ENCODE measurements around the gene MSMB. TPM values are rescaled to one million over a fixed set of nuclear protein-coding genes. Genes with fewer than 3 reads are reported as not detected.

Gene MSMB
- polyA plus RNA-seq, 1 of the 3 experiments (the other 2 are of a cell fraction) = not detected

GRCh38 chr10:46084321-46085165 is 38.5 kb upstream of the MSMB start:
- H2AFZ ChIP-seq (ENCODE audit: low read depth) = no peak overlapping the region
- no peaks in the 10 kb centered on the region for H3K4me1 ChIP-seq (ENCODE audit: control insufficient read depth in 1 of 2, insufficient read depth in 2 of 2, low read depth in 1 of 2, low read length in 1 of 2)
- no peak overlapping the region for H3K9ac ChIP-seq
- ChIA-PET CTCF (no interaction called here), POLR2A (no interaction called here)
- H3K36me3 ChIP-seq (replicated peaks in 1 of 2; ENCODE audit: control insufficient read depth in 1 of 2, insufficient read depth in 2 of 2, low read length in 1 of 2) = no peaks in the 10 kb centered on the region
- no peaks in the 10 kb centered on the region for H3K9me3 ChIP-seq
- no peak for TF ChIP-seq NFIC (IDR thresholded peaks at IDR 0.05; ENCODE audit: borderline replicate concordance)
- no peak for TF ChIP-seq EP300 (IDR thresholded peaks at IDR 0.05; ENCODE audit: borderline replicate concordance in 1 of 2, low read depth in 1 of 2, low read length in 1 of 2)
- TF ChIP-seq ZBTB33 (IDR thresholded peaks at IDR 0.05; ENCODE audit: borderline replicate concordance, low read depth) = no peak
- TF ChIP-seq TAF1 (IDR thresholded peaks at IDR 0.05; ENCODE audit: borderline replicate concordance, low read depth, low read length) = no peak
- TF ChIP-seq JUND (IDR thresholded peaks at IDR 0.05) = no peak
- TF ChIP-seq IRF3 (IDR thresholded peaks at IDR 0.05; ENCODE audit: low read depth, low read length) = no peak
- no peak for TF ChIP-seq TCF12 (IDR thresholded peaks at IDR 0.05)
- no peak for TF ChIP-seq FOXJ3 (CRISPR knock-in tag; IDR thresholded peaks at IDR 0.05)
- TF ChIP-seq USF1 (IDR thresholded peaks at IDR 0.05; ENCODE audit: borderline replicate concordance, low read depth) = no peak
- no peak for TF ChIP-seq USF2 (IDR thresholded peaks at IDR 0.05; ENCODE audit: borderline replicate concordance, low read depth, low read length)
- no peak overlapping the region for H3K4me2 ChIP-seq
- no peaks in the 10 kb centered on the region for H3K9me2 ChIP-seq
- H3K79me2 ChIP-seq (ENCODE audit: insufficient read depth) = no peaks in the 10 kb centered on the region
- no peak overlapping the region for H3K27ac ChIP-seq (ENCODE audit: low read depth in 2 of 2, low read length in 1 of 2)
- no peak for DNase-seq
- no peaks in the 10 kb centered on the region for H4K20me1 ChIP-seq (ENCODE audit: insufficient read depth)
- no peak overlapping the region for H3K4me3 ChIP-seq (ENCODE audit: low read depth in 2 of 2, low read length in 1 of 2)
- 42% methylated on average over 9 of the region's 12 CpGs for WGBS (ENCODE audit: low lambda C conversion rate)
- no peaks in the 10 kb centered on the region for H3F3A ChIP-seq (replicated peaks; ENCODE audit: insufficient read depth)
- no peaks in the 10 kb centered on the region for H3K27me3 ChIP-seq (ENCODE audit: insufficient read depth)

GRCh38 chr10:46080886-46081285 is 34.8 kb upstream of the MSMB start:
- no peak overlapping the region for H3K27ac ChIP-seq (ENCODE audit: low read depth in 2 of 2, low read length in 1 of 2)
- no peaks in the 10 kb centered on the region for H3K79me2 ChIP-seq (ENCODE audit: insufficient read depth)
- H3K27me3 ChIP-seq (ENCODE audit: insufficient read depth) = no peaks in the 10 kb centered on the region
- no peak overlapping the region for H2AFZ ChIP-seq (ENCODE audit: low read depth)
- POLR2A ChIA-PET = no interaction called here
- no peaks in the 10 kb centered on the region for H3K36me3 ChIP-seq (replicated peaks in 1 of 2; ENCODE audit: control insufficient read depth in 1 of 2, insufficient read depth in 2 of 2, low read length in 1 of 2)
- no peaks in the 10 kb centered on the region for H3K9me3 ChIP-seq
- no peak overlapping the region for H3K4me2 ChIP-seq
- WGBS (ENCODE audit: low lambda C conversion rate) = 68% methylated on average over 2 of the region's 2 CpGs
- H3F3A ChIP-seq (replicated peaks; ENCODE audit: insufficient read depth) = no peaks in the 10 kb centered on the region
- TF ChIP-seq NRF1 (IDR thresholded peaks at IDR 0.05; ENCODE audit: low read depth, low read length) = no peak
- CTCF ChIA-PET = no interaction called here
- no peak overlapping the region for H3K9ac ChIP-seq
- no peak for DNase-seq
- H4K20me1 ChIP-seq (ENCODE audit: insufficient read depth) = no peaks in the 10 kb centered on the region
- no peaks in the 10 kb centered on the region for H3K9me2 ChIP-seq
- no peaks in the 10 kb centered on the region for H3K4me1 ChIP-seq (ENCODE audit: control insufficient read depth in 1 of 2, insufficient read depth in 2 of 2, low read depth in 1 of 2, low read length in 1 of 2)
- H3K4me3 ChIP-seq (ENCODE audit: low read depth in 2 of 2, low read length in 1 of 2) = no peak overlapping the region
